Esophagus muscularis mucosa (tissue), 4 donors: ENCODE data around the gene DNAAF5. TPM values are rescaled to one million over a fixed set of nuclear protein-coding genes. Genes with fewer than 3 reads are reported as not detected.
A peak's percentile ranks its signal among the peaks of the same experiment; 100 is the strongest.

Experiments used
- DNase-seq: peaks from one replicate; pipeline ENCODE4 v3.0.0-alpha.2; 2017; ENCODE audit errors: extremely low spot score
- H3K27ac ChIP-seq, 4 donors: fragments of 200-600 bp; sonication (generic); replicated peaks in 1 of 4; 1 replicate in 3 of 4; 2 replicates in 1 of 4; pipeline ENCODE4 v1.5.1; 2016 to 2019; ENCODE audit warnings: mild to moderate bottlenecking in 1 of 4
- H3K27me3 ChIP-seq, 4 donors: fragments of 200-600 bp; sonication (generic); one replicate each; pipeline versions ENCODE4 v1.5.1 to v1.6.0; 2016 to 2019
- H3K36me3 ChIP-seq, 4 donors: fragments of 200-600 bp; sonication (generic); one replicate each; pipeline ENCODE4 v1.5.1; 2016 to 2019
- H3K4me1 ChIP-seq, 4 donors: fragments of 200-600 bp; sonication (generic); one replicate each; pipeline ENCODE4 v1.5.1; 2016 to 2019
- H3K4me3 ChIP-seq, 4 donors: fragments of 200-600 bp; sonication (generic); 1 replicate in 2 of 4; 2 replicates in 2 of 4; pipeline ENCODE4 v1.5.1; 2016 to 2019; ENCODE audit warnings: mild to moderate bottlenecking in 4 of 4, moderate library complexity in 1 of 4
- H3K9me3 ChIP-seq, 4 donors: fragments of 200-600 bp; sonication (generic); 1 replicate in 3 of 4; 2 replicates in 1 of 4; pipeline ENCODE4 v1.5.1; 2016 to 2019
- CTCF ChIP-seq, 3 experiments: fragments of 200-600 bp in 2 of 3; fragments of 450-650 bp in 1 of 3; sonication (generic) in 2 of 3; IDR thresholded peaks; one replicate each; pipeline ENCODE4 v1.5.1; 2017 to 2019; ENCODE audit warnings: antibody characterized with exemption in 3 of 3, mild to moderate bottlenecking in 2 of 3, moderate library complexity in 1 of 3
- EP300 ChIP-seq: sonication (generic); formaldehyde crosslinking; IDR thresholded peaks from one replicate; pipeline ENCODE4 v1.6.1; 2017; ENCODE audit warnings: antibody characterized with exemption
- POLR2A ChIP-seq: fragments of 450-650 bp; IDR thresholded peaks from one replicate; pipeline ENCODE4 v1.6.1; 2017; ENCODE audit warnings: antibody characterized with exemption, moderate library complexity, mild to moderate bottlenecking, low read depth
- POLR2AphosphoS5 ChIP-seq, 2 donors: sonication (generic); formaldehyde crosslinking; IDR thresholded peaks; one replicate each; pipeline ENCODE4 v1.6.1; 2017; ENCODE audit warnings: antibody characterized with exemption in 2 of 2
- WGBS: methylation state at CpG from one replicate; pipeline ENCODE4 v1.1.5; 2018; 5-methylcytosine and 5-hydroxymethylcytosine counted together
- intact Hi-C: fragments of 100-400 bp; cut with DNase I; formaldehyde crosslinking; loops from one replicate; pipeline ENCODE4 v1.15.1; 2023
- total RNA-seq, 4 donors: library from RNA; depleted of rRNA; stranded (reverse); fragments of >200 nt; gene quantifications; one replicate each; pipeline versions ENCODE4 v1.1.0 to v1.2.1, GENCODE V29; 2016

The DNAAF5 gene
- total RNA-seq, 4 donors from 2014 or later, result 21.2 to 32.7 (median 29.4) TPM

GRCh38 chr7:721619-722248 lies 4.8 kb upstream of the DNAAF5 start:
- H3K4me1 ChIP-seq, result peaks cover 8 to 13% (median 9%) of the 10 kb centered on the region in 4 donors
- H3K27ac ChIP-seq, result no peak overlapping the region
- 97% methylated on average over 5 of the region's 5 CpGs for WGBS
- H3K9me3 ChIP-seq, result no peaks in the 10 kb centered on the region
- intact Hi-C loops, result no loop called here
- no peak overlapping the region for H3K4me3 ChIP-seq
- no peaks in the 10 kb centered on the region for H3K27me3 ChIP-seq
- no peak for DNase-seq
- TF ChIP-seq POLR2AphosphoS5 (IDR thresholded peaks at IDR 0.05), result no peak
- TF ChIP-seq EP300, result no peak
- TF ChIP-seq POLR2A, result no peak
- no peak for TF ChIP-seq CTCF (IDR thresholded peaks at IDR 0.05)
- H3K36me3 ChIP-seq, result no peaks in the 10 kb centered on the region

- 95% methylated on average over 9 of the region's 9 CpGs for whole genome bisulfite sequencing
- TF ChIP-seq POLR2A (no peak), POLR2AphosphoS5 (IDR thresholded peaks at IDR 0.05) (no peak), CTCF (IDR thresholded peaks at IDR 0.05) (no peak), EP300 (no peak)
- H3K4me3 ChIP-seq, result no peak overlapping the region
- no peaks in the 10 kb centered on the region for H3K9me3 ChIP-seq
- DNase-seq, result no peak
- intact Hi-C loops, result no loop called here
- peaks cover 20 to 27% (median 23%) of the 10 kb centered on the region in 4 donors for H3K4me1 ChIP-seq
- H3K36me3 ChIP-seq, result no peaks in the 10 kb centered on the region
- no peak overlapping the region for H3K27ac ChIP-seq
- H3K27me3 ChIP-seq, result no peaks in the 10 kb centered on the region
Observed at GRCh38 chr7:723541-723940, 3.0 kb upstream of the DNAAF5 start.

GRCh38 chr7:724298-724697 lies 2.2 kb upstream of the DNAAF5 start:
- TF ChIP-seq CTCF (IDR thresholded peaks at IDR 0.05) (no peak), POLR2AphosphoS5 (IDR thresholded peaks at IDR 0.05) (no peak), EP300 (no peak), POLR2A (no peak)
- DNase-seq, result no peak
- Histone ChIP-seq H3K4me3 (no peak overlapping the region), H3K27me3 (no peaks in the 10 kb centered on the region), H3K36me3 (peaks cover 0 to 4% (median 0%) of the 10 kb centered on the region in 4 donors), H3K27ac (no peak overlapping the region), H3K4me1 (peaks cover 20 to 32% (median 26%) of the 10 kb centered on the region in 4 donors), H3K9me3 (no peaks in the 10 kb centered on the region)
- intact Hi-C loops, result no loop called here
- 94% methylated on average over 7 of the region's 7 CpGs for whole genome bisulfite sequencing

GRCh38 chr7:725223-726005 lies 1.1 kb upstream of the DNAAF5 start:
- TF ChIP-seq EP300 (no peak), CTCF (IDR thresholded peaks at IDR 0.05) (no peak), POLR2AphosphoS5 (IDR thresholded peaks at IDR 0.05) (no peak), POLR2A (no peak)
- Histone ChIP-seq H3K27ac (no peak overlapping the region), H3K4me1 (peaks cover 23 to 34% (median 27%) of the 10 kb centered on the region in 4 donors), H3K9me3 (no peaks in the 10 kb centered on the region), H3K27me3 (no peaks in the 10 kb centered on the region), H3K4me3 (peak overlapping the region in 3 of 4 donors; percentile 87 to 99 (median 94)), H3K36me3 (peaks cover 0 to 15% (median 6%) of the 10 kb centered on the region in 4 donors)
- WGBS, result 90% methylated on average over 8 of the region's 8 CpGs
- intact Hi-C loops, result no loop called here
- no peak for DNase-seq
